ENCODE results near the gene ANAPC15. TPM values are rescaled to one million over a fixed set of nuclear protein-coding genes. Genes with fewer than 3 reads are reported as not detected.
A peak's percentile ranks its signal among the peaks of the same experiment; 100 is the strongest.

Gene ANAPC15
- total RNA-seq, 1 donor, result 24.5 TPM

DNA sequence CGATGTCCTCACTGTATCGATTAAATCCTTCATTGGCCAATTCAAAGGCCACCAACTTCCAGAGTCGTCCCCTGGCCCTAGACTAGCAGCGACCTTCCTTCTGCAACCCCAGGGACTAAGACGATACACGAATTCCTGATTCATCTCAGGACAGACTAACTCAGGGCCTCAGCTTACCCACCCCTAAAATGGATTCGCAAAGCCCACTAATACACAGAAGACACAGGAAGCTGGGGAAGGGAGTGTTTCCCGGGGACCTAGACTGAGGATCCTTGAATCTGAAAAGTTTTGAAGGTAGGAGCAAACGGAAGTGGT, 9.9 kb downstream of the ANAPC15 start:
- peak overlapping the region; percentile 79 for H3K4me3 ChIP-seq (ENCODE audit: low read depth, low read length)
- TF ChIP-seq, protein P1, sequence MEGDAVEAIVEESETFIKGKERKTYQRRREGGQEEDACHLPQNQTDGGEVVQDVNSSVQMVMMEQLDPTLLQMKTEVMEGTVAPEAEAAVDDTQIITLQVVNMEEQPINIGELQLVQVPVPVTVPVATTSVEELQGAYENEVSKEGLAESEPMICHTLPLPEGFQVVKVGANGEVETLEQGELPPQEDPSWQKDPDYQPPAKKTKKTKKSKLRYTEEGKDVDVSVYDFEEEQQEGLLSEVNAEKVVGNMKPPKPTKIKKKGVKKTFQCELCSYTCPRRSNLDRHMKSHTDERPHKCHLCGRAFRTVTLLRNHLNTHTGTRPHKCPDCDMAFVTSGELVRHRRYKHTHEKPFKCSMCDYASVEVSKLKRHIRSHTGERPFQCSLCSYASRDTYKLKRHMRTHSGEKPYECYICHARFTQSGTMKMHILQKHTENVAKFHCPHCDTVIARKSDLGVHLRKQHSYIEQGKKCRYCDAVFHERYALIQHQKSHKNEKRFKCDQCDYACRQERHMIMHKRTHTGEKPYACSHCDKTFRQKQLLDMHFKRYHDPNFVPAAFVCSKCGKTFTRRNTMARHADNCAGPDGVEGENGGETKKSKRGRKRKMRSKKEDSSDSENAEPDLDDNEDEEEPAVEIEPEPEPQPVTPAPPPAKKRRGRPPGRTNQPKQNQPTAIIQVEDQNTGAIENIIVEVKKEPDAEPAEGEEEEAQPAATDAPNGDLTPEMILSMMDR (IDR thresholded peaks at IDR 0.05; ENCODE audit: insufficient read depth, low read length), result no peak
- DNase-seq (ENCODE audit: low read depth), result no peak

DNA sequence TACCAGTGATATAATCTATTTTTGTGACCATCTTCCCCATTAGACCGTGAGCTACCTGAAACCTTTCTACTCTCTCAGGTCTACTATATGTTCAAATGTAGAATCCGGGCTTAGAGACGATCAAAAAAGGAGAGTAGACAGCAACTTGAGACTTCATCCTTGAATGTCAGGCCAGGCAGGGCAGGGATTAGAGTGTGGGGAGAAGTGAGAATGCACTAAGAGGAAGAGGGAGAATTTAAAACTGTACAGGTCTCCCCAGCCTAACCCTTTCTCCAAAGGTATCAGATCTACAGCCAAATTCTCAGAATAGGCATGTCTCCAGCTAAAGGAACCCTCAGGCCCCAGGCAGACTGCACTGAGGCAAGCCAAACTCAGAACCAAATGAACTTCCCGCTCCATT, 10.3 kb downstream of the ANAPC15 start:
- TF ChIP-seq, protein P1 (IDR thresholded peaks at IDR 0.05; ENCODE audit: insufficient read depth, low read length), result no peak
- DNase-seq (ENCODE audit: low read depth), result peak; percentile 16
- peak overlapping the region; percentile 79 for H3K4me3 ChIP-seq (ENCODE audit: low read depth, low read length)

DNA sequence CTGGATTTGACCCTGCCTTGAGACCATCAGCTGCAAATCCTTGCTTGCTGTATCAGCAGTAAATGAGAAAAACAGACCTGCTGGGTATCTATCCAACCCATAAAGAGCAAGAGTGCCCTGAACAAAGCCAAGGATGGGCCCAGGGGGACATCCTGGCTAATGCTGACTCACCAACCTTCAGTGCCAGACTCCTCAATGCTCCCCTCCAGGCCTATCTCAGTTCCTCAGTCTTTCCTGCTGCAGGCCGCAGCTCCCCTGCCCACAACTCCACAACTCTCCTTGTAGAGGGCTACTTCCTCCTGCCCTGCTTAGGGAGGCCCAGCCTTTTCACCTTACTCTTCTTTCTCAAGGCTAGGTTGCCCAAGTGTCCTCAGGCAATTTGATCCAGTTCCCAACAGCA, 12.0 kb downstream of the ANAPC15 start:
- DNase-seq (ENCODE audit: low read depth), result peak; percentile 11
- TF ChIP-seq, protein P1 (IDR thresholded peaks at IDR 0.05; ENCODE audit: insufficient read depth, low read length), result no peak
- no peak overlapping the region for H3K4me3 ChIP-seq (ENCODE audit: low read depth, low read length)

DNA sequence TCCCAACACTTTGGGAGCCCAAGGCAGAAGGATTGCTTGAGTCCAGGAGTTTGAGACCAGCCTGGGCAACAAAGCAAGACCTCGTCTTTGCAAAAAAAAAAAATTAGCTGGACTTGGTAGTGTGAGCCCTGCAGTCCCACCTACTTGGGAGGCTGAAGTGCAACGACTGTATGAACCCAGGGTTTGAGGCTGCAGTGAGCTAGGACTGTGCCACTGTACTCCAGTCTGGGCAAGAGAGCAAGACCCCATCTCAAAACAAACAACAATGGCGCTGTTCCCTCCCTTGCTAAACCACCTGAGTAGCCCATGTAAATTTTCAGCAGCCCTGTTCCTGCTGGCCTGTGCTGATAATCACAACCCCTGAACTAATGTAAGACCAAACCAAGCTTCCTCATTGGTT, 12.5 kb downstream of the ANAPC15 start:
- no peak for DNase-seq (ENCODE audit: low read depth)
- no peak overlapping the region for H3K4me3 ChIP-seq (ENCODE audit: low read depth, low read length)
- TF ChIP-seq, protein P1 (IDR thresholded peaks at IDR 0.05; ENCODE audit: insufficient read depth, low read length), result no peak

DNA sequence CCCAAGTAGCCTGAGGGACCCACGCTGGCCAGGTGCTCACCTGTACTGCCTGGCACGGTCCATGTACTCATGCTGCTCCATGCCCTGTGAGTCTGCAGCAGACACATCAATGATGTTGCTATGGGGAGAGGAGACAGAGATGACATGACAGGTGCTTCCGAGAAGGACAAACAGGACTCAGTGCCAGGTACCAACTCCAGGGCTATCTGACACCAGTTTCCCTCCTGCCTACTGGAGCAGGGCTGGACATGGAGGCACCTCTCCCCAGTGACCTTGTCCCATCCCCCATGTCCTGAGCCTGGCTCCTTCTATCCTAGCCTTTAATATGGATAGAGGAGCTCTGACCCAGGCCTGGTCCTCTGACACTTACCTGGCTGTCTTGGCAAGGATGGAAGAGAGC, 13.8 kb downstream of the ANAPC15 start:
- no peak overlapping the region for H3K4me3 ChIP-seq (ENCODE audit: low read depth, low read length)
- no peak for DNase-seq (ENCODE audit: low read depth)
- TF ChIP-seq, protein P1 (IDR thresholded peaks at IDR 0.05; ENCODE audit: insufficient read depth, low read length), result no peak

DNA sequence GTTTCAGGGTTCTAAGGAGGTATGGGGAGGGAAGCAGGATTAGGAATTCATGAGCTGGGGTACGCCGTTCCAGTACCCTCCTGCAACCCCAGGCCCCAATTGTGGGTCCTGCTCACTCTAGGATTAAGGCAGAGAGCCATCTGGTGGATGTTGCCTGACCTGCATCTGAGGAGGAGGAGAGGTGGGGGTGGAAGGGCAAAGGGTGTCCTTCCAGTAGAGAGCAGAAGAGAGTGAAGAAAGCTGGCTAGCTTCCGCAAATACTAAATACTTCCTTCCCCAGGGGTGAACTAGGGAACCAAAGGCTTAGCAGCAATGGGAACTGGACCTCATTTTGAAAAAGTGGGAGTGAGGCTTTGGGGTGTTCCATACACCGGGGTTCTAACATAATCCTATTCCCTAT, 21.2 kb downstream of the ANAPC15 start:
- TF ChIP-seq, protein P1 (IDR thresholded peaks at IDR 0.05; ENCODE audit: insufficient read depth, low read length), result peak; percentile 86
- DNase-seq (ENCODE audit: low read depth), result peak; percentile 70
- no peak overlapping the region for H3K4me3 ChIP-seq (ENCODE audit: low read depth, low read length)

DNA sequence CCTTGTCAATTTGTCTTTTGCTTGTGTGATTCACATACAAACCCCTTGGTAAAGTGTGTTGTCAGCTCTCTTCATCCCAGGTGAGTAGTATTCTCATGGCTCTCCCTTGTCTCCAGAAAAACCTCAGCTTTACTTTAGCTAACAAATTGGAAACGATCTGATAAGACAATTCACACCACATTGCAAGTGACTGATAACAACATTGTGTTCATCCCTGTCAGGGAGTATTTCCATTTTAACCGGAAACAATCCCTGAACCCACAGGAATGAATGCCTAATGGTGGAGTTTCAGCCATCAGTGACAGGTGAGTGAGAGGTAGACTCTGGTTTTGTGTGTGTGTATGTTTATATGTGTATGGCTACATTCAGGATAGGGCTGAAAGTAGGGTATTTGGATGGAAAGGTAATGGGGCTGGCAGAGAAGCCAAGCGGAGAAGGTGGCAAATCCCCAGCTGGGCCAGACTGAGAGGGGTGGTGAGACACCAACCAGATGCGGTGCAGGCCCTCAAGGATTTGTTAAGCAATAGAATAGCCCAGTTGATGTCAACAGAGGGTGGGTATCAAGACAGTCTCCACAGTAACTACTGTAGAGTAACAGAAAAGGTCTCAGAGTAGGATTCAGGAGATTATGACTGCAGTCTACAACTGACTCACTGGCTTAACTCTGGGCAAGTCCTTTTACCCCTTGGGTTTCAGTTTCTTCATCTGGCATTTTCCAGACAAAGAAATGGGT, 24.3 kb downstream of the ANAPC15 start:
- DNase-seq (ENCODE audit: low read depth), result no peak
- no peak overlapping the region for H3K4me3 ChIP-seq (ENCODE audit: low read depth, low read length)
- TF ChIP-seq, protein P1 (IDR thresholded peaks at IDR 0.05; ENCODE audit: insufficient read depth, low read length), result no peak

Data from fibroblast of the aortic adventitia (primary cell).